GM21737 (cell line): ENCODE results near the gene PABPN1L.

Experiments used
- ATAC-seq: cut with Tn5 transposase; IDR thresholded peaks from one replicate; pipeline ENCODE4 v1.9.1; 2021; ENCODE audit warnings: mild to moderate bottlenecking, moderate library complexity; ENCODE audit not compliant: unreplicated experiment

PABPN1L gene

GRCh38 chr16:88884569-88885271 lies 18.3 kb upstream of the PABPN1L start:
- ATAC-seq, result no peak

DNA sequence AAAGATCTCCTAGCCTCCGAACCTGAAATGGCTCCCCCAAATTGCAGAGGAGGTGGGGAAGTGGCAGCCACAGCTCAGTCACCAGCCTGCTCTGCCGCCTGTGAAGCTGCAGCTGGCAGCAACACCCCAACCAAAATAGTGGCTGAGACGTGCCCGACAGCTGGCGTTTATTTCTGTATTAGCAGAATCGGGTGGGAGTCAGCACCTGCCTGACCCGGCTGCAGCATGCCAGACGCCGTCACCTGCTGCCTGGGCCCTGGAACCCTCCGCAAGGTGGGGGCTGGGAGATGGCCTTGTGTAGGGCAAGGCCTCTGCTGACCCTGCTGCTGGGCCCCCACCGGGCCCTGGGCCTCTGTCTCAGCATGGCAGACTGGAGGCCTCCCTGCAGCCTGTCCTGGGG lies 17.5 kb upstream of the PABPN1L start:
- ATAC-seq, result no peak

- ATAC-seq, result no peak
These were observed 16.8 kb upstream of the PABPN1L start for GRCh38 chr16:88883117-88883895.

GRCh38 chr16:88882358-88883030 lies 16.0 kb upstream of the PABPN1L start:
- no peak for ATAC-seq

DNA sequence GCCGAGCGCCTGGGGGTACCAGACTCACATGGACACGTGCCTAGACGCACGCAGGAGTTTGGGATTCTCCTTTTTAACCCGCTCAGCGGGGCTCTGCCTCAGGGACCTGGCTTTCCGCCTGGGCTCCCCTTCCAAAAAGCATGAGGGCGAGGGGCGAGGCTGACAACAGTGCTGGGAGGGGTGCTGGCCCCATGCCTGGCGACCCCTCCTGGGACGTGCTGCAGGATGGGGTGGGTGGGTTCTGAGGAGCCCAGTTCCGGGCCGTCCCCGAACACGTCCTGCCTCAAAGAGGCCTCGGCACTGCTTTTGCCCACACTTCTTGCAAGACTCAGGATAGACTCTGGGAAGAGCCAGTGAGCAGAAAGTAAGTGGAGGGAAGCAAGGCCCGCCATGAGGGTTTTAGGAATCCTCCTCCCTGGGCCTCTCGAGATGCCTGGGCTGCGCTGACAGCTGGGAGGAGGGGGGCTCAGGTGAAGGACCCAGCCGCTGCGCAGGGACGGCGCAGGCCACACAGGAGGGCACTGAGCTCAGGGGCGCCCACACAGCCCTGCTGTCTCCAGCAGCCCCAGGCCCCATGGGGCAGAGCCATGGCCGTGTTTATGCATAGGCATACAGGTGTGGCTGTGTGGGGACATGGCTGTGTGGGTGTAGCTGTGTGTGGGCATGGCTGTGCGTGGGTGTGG lies 15.4 kb upstream of the PABPN1L start:
- ATAC-seq, result no peak

DNA sequence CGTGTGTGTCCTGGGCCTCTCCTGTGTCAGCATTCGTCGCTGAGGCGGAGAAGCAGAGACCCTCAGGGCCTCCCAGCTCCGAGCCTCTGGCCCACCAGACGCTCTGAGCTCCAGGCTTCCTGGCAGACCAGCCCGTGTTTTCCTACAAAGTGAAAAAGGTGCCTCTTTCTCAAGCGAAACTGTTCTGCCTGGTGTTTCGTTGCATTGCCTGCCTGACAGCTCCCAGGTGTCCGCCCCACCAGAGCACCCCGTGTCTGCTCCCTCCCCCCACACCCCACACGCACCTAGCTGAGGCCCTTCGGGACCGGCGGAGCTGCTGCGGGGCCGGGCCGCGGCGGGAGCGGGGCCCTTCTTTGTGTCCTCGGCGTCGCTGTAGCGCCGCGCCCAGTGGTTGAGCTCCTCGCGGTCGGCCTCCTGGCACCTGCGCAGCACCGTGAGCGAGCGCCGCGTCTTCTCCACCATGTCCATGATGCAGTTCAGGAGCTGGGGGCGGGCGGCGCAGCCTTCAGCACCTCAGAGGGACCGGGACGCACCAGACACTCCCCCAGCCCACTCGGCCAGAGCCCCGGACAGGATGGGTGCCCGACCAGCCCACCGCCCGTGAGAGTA lies 14.7 kb upstream of the PABPN1L start:
- ATAC-seq, result no peak

- ATAC-seq, result no peak
These were observed 14.0 kb upstream of the PABPN1L start for GRCh38 chr16:88880226-88881006.

GRCh38 chr16:88879788-88880055 lies 13.3 kb upstream of the PABPN1L start:
- ATAC-seq, result no peak

DNA sequence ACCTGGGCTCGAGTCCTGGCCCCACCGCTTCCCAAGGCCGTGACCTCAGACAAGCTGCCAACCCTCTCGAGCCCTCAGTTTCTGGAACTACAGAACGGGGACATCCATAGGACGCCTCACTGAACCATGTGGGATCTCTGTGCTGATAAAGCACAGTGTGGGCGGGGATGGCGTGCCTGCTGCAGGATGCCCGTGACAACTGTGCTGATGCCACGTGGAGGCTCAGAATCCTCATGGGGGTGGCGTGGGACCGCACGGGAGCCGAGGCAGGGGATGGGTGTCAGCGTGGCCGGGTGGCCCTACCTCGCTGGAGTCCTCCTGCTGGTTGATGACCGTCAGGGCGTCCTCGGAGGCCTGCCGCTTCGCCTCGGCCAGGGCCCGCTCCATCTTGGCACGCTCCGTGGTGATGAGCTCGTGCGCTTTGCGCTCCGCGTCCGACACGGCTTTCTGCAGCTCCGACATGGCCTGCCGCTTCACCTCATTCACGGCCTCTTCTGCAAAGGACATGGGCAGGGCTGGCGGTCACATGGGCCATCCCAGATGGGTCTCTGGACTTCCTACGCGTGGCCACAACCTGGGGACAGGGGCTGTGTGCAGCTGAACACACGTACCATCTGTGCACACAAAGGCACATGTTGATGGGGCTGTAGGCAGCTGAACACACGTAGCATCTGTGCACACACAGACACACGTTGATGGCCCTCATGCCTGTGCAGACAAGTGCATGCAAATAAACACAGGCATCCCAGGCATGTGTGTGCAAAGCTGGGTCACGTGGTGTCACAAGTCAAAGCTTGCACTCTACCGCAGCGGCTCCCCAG lies 12.7 kb upstream of the PABPN1L start:
- ATAC-seq, result no peak

- no peak for ATAC-seq
These were observed 11.9 kb upstream of the PABPN1L start for GRCh38 chr16:88878356-88878755.

DNA sequence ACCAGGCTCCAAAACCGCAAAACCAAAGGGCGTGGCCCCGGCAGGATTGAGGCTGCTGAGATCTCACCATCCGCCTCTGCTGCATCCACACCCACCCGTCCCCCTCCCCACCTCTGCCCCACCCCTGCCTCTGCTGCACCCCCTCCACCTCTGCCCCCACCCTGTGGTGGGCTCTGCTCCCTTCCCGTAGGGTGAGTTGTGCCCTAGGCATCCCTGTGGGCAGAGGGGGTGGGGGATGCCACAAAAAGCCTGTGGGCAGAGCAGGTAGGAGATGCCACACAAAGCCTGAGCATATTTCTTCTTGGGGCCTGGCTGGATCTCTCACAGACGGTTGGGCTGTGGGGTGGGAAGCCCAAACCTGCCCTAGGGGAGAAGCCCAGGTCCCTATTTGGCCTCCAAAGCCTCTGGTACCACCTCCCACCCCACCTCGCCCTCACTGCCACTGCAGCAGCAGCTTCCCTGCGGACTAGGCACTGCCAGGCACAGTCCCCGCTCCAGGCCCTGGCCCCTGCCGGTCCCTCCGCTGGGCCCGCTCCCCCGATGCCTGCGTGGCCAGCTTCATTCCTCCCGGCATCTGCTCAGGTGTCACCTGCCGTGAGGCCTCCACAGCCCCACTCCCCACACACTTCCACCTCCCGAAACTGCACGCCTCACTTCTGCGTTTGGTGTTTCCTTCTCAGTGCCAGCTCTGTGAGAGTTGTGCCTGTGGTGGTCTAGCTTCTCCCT lies 11.3 kb upstream of the PABPN1L start:
- no peak for ATAC-seq

DNA sequence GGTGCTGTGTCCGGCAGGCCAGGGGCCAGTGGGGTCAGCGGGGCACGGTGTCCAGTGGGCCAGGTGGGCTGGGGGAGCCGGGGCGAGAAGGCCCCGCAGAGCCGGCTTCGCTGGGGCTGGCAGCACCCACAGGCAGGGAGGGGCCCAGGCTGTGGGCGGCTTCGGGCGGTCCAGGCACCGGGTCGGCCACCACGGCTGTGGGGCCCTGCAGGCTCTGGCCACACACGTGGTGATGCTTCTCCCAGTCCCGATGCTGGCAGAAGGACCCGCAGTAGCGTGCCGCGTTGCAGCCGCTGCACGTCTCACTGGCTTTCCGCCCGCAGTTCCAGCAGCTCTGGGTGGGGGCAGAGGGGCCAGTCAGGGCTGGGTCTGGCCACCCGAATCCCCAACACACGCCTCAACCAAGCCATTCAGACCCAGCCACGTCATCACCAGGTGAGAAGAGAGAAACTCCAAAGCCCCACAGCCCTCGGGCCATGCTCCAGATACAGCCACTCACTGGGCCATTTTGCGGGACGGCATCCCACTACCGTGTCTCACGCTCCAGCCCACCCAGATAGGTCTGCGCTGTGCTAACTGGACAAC lies 10.6 kb upstream of the PABPN1L start:
- no peak for ATAC-seq

- ATAC-seq, result no peak
These were observed 9.3 kb upstream of the PABPN1L start for GRCh38 chr16:88875703-88876234.

DNA sequence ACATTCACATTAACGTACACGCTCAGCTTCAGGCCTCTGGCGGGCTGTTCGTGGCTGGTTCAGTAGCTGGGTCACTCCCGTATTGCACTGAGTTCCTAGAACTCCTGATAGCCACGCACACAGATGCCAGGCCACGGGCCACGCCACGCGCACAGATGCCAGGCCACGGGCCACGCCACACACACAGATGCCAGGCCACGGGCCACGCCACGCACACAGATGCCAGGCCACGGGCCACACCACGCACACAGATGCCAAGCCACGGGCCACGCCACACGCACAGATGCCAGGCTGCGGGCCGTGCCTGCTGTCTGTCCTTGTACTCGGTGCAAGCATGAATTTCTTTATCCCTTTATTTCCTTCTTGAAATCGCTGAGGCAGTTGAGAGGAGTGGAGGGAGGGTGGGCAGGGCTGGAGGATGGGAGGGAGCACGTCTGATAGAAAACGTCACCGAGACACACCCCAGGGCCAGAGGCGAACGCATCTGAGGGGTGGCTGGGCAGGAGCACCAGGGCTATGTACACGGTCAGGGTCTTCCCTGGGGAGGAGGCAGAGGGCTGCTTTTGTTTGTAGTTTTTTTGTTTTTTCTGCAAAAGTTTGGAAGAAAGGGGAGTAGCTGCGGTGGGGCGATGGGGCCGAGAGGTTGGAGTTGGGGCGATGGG lies 8.6 kb upstream of the PABPN1L start:
- no peak for ATAC-seq

- no peak for ATAC-seq
These were observed 6.3 kb upstream of the PABPN1L start for GRCh38 chr16:88872650-88873331.

DNA sequence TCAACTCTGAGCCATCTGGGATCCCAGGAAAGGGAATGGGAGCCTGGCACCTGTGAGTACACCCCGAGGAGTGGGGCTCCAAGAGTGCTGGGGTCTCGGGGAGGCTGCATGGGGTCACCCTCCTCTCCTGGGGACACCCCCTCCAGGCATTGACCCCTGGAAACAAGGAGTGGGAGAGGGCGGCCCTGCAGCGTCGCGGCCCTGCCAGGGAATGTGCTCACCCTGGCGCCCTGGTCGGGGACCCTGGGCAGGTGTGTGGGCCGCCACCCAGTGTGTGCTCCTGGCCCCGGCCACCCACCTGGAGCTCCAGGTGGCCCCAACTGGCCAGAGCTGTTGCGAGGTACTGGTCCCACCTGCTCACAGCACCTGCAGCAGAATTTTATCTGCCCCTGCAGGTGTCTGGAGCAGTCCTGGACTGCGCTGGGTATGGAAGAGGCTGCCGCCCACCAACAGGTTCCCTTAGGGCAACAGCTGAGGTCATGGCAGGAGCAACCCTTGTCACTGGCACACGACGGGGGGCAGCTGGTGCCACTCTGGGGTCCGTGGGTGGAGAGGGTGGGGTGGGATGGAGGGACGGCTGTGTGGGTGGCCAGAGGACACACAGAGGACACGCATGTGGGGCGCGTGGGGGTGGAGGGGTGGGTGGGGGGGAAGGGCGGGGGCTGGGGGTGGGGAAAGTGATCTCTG lies 5.4 kb upstream of the PABPN1L start:
- ATAC-seq, result no peak

GRCh38 chr16:88871349-88871702 lies 4.9 kb upstream of the PABPN1L start:
- no peak for ATAC-seq
